Suppressor macrophage treated with lipopolysaccharide for 1 hour (primary cell): Measurements from ENCODE around the gene SLC2A4.

Experiments used
- DNase-seq, 3 donors: peaks; one replicate each; pipeline ENCODE4 v3.0.0-alpha.2; 2020 to 2022

SLC2A4 gene

DNA sequence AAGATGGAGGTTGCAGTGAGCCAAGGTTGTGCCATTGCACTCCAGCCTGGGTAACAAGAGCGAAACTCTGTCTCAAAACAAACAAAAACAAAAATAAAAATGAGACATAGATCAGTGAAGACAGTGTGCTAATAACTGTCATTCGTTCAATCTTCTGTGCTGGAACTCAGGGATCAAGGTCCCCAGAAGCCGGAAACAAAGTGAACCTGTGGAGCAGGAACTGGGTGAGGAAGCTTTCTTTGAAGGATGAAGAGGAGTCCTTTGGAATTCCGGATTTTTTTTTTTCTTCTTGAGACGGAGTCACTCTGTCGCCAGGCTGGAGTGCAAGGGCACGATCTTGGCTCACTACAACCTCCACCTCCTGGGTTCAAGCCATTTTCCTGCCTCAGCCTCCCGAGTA is 2.1 kb upstream of the SLC2A4 start:
- DNase-seq = no peak

GRCh38 chr17:7280519-7281073 is 922 bp upstream of the SLC2A4 start:
- peak; percentile 87 to 89 (median 88) for DNase-seq

GRCh38 chr17:7281953-7282751 is 634 bp downstream of the SLC2A4 start:
- DNase-seq = no peak

- DNase-seq = peak in 2 of 3 donors; percentile 44 to 46
Measured at GRCh38 chr17:7282752-7283321, 1.3 kb downstream of the SLC2A4 start.

DNA sequence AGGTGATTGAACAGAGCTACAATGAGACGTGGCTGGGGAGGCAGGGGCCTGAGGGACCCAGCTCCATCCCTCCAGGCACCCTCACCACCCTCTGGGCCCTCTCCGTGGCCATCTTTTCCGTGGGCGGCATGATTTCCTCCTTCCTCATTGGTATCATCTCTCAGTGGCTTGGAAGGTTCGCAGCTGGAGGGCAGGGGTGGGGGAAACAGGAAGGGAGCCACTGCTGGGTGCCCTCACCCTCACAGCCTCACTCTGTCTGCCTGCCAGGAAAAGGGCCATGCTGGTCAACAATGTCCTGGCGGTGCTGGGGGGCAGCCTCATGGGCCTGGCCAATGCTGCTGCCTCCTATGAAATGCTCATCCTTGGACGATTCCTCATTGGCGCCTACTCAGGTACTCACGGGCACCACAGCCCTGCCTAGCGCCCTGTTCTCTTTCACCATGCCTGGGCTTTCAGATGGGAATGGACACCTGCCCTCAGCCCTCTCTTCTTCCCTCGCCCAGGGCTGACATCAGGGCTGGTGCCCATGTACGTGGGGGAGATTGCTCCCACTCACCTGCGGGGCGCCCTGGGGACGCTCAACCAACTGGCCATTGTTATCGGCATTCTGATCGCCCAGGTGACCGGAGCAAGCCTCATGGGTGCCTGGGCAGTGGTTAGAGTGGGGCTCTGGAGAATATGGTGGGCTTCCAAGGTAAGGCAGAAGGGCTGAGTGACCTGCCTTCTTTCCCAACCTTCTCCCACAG is 2.1 kb downstream of the SLC2A4 start:
- peak; percentile 43 to 52 (median 48) for DNase-seq

DNA sequence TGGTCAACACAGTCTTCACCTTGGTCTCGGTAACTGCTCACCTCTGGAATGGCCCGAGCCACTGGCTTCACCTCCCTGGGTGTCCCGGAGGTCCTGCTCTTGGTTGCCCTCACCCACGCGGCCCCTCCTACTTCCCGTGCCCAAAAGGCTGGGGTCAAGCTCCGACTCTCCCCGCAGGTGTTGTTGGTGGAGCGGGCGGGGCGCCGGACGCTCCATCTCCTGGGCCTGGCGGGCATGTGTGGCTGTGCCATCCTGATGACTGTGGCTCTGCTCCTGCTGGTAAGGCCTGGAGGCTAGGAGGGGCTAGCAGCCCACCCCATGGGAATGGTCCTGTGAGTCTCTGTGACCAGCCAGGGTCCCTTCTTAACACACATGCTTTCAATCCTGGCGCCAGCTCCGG is 3.4 kb downstream of the SLC2A4 start:
- DNase-seq = no peak

- no peak for DNase-seq
Measured at GRCh38 chr17:7285679-7286078, 4.2 kb downstream of the SLC2A4 start.

DNA sequence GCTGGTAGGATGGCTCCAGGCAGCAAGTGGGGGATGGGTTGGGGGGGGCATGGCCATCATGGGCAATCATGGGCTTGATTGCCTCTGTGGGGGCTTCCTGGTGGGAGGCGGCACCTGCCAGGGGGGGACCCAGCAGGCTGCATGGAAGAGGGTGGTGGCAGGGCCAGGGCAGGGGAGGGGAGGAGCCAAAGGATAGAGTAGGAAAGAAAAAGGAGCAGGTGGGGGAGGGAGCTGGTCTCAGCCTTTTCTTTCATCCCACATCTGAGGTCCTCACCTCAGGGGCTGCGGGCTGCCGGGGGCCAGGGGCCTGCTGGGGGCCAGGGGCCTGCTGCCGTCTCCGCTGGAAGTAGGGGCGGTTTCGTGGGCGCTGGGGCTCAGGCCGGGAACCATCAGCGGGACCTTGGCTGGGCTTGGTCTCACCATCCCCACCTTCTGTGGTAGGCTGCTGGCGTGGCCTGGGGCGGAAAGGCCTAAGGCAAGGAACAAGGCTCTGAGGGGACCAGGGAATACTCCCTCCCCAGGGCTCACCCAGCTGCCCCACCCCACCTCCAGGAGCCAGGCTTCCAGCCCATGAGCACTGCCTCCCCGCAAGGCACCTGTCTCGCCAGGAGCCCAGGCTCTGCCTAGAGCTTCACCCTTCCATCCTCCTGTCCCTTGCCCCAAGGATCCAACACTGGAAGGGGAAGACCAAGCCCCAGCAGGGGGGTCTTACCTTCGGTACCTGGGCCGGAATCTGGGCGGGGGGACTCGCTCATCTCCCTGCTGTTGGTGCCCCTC is 7.9 kb downstream of the SLC2A4 start:
- DNase-seq = no peak

DNA sequence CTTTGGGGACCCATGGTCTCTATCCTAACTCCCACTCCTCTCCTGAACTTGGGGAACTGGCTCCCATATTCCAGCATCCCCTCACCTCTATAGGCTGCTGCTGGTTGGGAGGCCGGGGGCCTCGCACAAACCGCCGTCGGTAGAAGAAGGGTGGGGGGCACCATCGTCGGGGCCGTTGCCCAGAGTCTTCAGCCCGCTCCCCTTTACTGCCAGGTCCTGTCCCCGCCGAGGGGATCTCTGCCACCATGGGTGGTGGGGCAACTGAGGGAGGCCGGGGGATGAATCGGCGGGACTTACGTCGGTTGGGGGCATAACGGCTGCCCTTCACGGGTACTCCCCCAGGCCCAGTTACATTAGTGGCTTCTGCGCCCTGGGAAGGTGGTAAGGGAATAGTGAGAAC is 8.6 kb downstream of the SLC2A4 start:
- DNase-seq = no peak

GRCh38 chr17:7290685-7291084 is 9.2 kb downstream of the SLC2A4 start:
- no peak for DNase-seq

DNA sequence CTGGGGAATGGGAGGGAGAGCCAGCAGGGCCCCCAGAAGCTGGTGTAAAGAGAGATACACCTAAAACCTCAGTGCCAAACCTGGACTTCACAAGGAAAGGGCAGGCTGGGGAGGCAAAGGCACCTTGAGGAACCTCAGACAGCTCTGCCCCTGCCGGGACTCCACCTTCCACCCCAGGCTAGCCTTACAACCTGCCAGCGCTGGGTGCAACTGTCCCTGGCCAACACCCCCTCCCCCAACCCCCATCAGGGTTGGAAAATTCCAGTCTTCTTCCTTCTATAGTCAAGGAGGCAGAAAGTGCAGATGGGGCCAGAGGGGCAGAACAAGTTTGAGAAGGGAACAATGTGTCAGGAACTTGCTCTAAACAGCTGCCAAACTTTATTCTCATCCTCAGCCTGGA is 10.7 kb downstream of the SLC2A4 start:
- DNase-seq = no peak

- DNase-seq = no peak
Measured at GRCh38 chr17:7292729-7293128, 11.2 kb downstream of the SLC2A4 start.

- DNase-seq = no peak
Measured at GRCh38 chr17:7293159-7293558, 11.6 kb downstream of the SLC2A4 start.

DNA sequence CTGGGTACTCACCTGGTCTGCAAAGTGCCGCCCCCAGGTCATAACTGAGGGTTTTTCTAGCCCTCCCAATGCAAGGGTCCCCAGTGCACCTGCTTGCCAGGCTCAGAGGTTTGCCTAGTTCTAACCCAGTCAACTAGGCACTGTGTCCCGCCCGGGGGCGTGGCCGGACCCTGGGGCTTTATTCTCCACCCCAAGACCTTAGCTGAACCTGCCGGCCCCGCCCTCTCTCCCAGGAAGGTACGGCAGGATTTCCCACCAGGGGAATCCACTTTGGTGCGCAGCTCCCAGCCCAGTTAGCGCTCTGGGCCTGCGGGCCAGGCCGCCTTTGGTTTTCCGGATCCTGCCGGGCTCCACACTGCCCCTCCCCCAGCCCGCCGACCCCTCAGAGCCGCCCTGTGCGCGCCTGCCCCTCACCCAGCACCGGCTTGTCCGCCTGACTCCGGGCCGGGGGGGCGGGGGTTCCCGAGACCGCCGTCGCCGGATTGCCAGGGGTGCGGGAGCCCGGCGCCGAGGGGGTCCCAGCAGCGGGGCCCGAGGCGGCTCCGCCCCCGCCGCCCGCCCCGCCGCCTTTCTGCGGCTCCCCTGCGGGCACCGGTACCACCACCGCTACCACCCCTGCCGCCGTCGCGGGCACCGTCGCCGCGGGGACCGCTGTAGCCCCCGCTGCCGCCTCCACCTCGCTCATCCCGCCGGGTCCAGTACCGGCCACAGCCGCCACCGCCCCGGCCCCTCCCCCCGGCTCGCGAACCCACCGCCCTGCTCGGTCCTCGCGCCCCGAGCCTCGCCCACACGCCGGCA is 12.5 kb downstream of the SLC2A4 start:
- DNase-seq = no peak

GRCh38 chr17:7294614-7295153 is 13.2 kb downstream of the SLC2A4 start, which contains the start of gene YBX2:
Gene YBX2 (minus strand): TSS chr17:7294639. CDS start chr17:7294500, 139 bp downstream.
- peak; percentile 26 to 72 (median 49) for DNase-seq

- no peak for DNase-seq
Measured at GRCh38 chr17:7295230-7296180, 14.0 kb downstream of the SLC2A4 start.

DNA sequence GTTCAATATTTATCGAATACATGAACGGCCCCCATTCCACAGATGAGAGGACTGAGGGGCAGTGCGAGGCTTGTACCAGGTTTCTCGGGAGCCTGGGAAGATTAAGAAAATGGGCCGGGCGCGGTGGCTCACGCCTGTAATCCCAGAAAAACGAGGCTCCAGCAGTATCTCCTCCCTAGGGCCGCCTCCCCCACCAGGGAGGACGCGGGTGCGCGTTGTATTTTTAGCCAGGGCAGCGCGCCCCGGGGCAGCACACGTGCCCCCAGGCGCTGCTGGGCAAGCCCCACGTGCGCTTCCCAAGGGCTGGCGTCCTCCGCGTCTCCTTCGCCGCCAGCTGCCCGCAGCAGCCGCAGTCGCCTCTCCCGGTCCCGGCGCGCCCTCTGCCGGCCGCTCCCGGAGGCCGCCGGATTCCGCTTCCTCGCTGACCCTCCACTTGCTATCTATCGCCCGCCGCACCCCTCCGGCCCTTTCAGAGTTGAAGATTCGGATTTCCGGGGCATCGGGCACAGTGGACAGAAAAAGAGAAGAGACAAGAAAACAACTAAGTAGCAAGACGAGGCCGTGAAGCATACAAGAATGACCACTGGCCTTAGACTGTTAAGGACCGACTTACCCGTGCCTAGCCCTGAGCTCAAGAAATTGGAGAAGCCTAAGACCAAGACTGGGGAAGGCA is 14.8 kb downstream of the SLC2A4 start:
- peak; percentile 89 to 95 (median 94) for DNase-seq

DNA sequence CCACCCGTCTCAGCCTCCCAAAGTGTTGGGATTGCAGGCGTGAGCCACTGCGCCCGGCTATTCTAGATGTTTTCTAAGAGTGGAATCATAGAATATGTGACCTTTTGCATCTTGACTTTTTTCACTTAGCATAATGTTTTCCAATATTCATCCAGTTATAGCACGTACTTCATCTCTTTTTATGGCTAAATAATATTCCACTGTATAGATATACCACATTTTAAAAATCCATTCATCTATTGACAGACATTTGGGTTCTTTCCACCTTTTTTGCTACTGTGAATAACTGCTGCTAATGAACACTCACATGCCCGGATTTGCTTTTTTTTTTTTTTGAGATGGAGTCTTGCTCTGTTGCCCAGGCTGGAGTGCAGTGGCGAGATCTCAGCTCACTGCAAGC is 22.7 kb downstream of the SLC2A4 start:
- no peak for DNase-seq

DNA sequence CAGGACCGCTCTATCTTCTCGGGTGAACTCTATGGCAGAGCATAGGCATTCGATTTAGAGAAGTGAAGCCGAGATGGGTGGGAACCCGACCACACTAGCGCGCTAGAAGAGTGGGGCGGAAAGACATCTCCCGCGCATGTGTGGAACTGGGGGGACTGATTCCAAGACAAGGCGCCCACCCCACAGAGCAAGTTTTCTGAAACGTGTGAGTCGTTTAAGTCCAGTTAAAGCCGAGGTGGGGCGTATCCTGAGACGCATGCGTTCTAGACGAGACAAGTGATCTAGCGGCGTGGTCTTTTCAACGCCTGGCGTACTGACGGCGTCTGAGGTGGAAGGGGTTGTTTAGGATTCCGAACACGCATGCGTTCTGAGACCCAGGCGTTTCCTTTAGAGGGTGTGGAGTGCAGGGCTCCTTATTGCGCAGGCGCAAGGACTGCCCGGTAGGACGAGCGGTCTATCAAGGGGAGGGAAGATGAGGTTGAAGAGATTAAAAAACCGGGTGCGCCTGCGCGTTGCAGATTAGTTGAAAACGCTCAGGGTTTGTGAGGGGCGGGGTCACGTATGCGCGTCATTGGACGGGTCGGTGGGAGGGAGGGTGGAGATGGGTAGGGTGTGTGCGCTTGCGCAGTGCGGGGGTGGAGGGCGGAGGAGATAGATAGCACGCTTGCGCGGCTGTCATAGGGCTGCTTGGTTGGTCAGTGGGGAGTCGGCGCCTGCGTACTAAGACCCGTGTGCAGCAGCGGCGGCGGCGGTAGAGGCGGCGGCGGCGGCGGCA is 25.6 kb downstream of the SLC2A4 start, which contains the start of gene EIF5A:
EIF5A (plus strand) TSS at position 718 of the 775 bp plus-strand sequence. CDS start 2,008 bp downstream, outside the sequence.
- peak; percentile 100 for DNase-seq
